Type B pancreatic cell (in vitro differentiated cells): ENCODE data around the gene HADHB. TPM values are rescaled to one million over a fixed set of nuclear protein-coding genes. Genes with fewer than 3 reads are reported as not detected.
"Not testable (repeated sequence)": the region's sequence is repeated elsewhere in the genome, so short reads cannot be mapped to it uniquely, and the experiment has no call there.

Experiments
- DNase-seq: peaks from one replicate; pipeline ENCODE4 v3.0.0; 2021; ENCODE audit warnings: mixed read lengths; ENCODE audit not compliant: unreplicated experiment; ENCODE audit errors: extremely low spot score
- H3K27ac Mint-ChIP-seq: 2 replicates; pipeline ENCODE4 v1.8.0; 2021; ENCODE audit warnings: mild to moderate bottlenecking, mixed read lengths
- H3K27me3 Mint-ChIP-seq: 2 replicates; pipeline ENCODE4 v1.8.0; 2021; ENCODE audit warnings: mixed read lengths
- H3K36me3 Mint-ChIP-seq: 2 replicates; pipeline ENCODE4 v1.8.0; 2021; ENCODE audit warnings: mixed read lengths
- H3K4me1 Mint-ChIP-seq: one replicate; pipeline ENCODE4 v1.8.0; 2021; ENCODE audit warnings: mixed read lengths; ENCODE audit not compliant: unreplicated experiment
- H3K4me3 Mint-ChIP-seq: 2 replicates; pipeline ENCODE4 v1.8.0; 2021; ENCODE audit warnings: mild to moderate bottlenecking, mixed read lengths
- H3K9me3 Mint-ChIP-seq: 2 replicates; pipeline ENCODE4 v1.8.0; 2021; ENCODE audit warnings: mixed read lengths
- CTCF ChIP-seq: fragments of 200-600 bp; sonication (generic); conservative IDR thresholded peaks from 2 replicates; pipeline ENCODE4 v1.5.0; 2021; ENCODE audit warnings: antibody characterized with exemption, mild to moderate bottlenecking
- total RNA-seq: library from RNA; stranded (reverse); gene quantifications from 2 replicates; pipeline ENCODE4 v1.2.1, GENCODE V29; 2021; ENCODE audit warnings: low replicate concordance

Gene HADHB
- total RNA-seq, 1 donor from 2014 or later, result 110 TPM

- Mint-ChIP-seq H3K9me3 (no peaks in the 10 kb centered on the region), H3K4me3 (no peak overlapping the region), H3K27me3 (peaks cover 3% of the 10 kb centered on the region), H3K27ac (no peak overlapping the region), H3K4me1 (peaks cover 3% of the 10 kb centered on the region), H3K36me3 (no peaks in the 10 kb centered on the region)
- no peak for TF ChIP-seq CTCF
- no peak for DNase-seq
Measured at GRCh38 chr2:26298638-26299393, 54.1 kb downstream of the HADHB start.

GRCh38 chr2:26299471-26300101, 54.8 kb downstream of the HADHB start:
- no peak overlapping the region for H3K27ac Mint-ChIP-seq
- peaks cover 3% of the 10 kb centered on the region for H3K4me1 Mint-ChIP-seq
- no peak overlapping the region for H3K4me3 Mint-ChIP-seq
- DNase-seq, result no peak
- TF ChIP-seq CTCF, result no peak
- peaks cover 3% of the 10 kb centered on the region for H3K27me3 Mint-ChIP-seq
- no peaks in the 10 kb centered on the region for H3K36me3 Mint-ChIP-seq
- H3K9me3 Mint-ChIP-seq, result no peaks in the 10 kb centered on the region

- no peaks in the 10 kb centered on the region for H3K9me3 Mint-ChIP-seq
- no peaks in the 10 kb centered on the region for H3K36me3 Mint-ChIP-seq
- no peak for TF ChIP-seq CTCF
Measured at GRCh38 chr2:26300234-26300925, 55.6 kb downstream of the HADHB start.

GRCh38 chr2:26302846-26303245, 58.1 kb downstream of the HADHB start:
- Mint-ChIP-seq H3K27ac (no peak overlapping the region), H3K4me1 (peaks cover 7% of the 10 kb centered on the region)

More at GRCh38 chr2:26300234-26300925, 55.6 kb downstream of the HADHB start:
- no peak for DNase-seq
- no peak overlapping the region for H3K4me3 Mint-ChIP-seq
- peaks cover 3% of the 10 kb centered on the region for H3K27me3 Mint-ChIP-seq
- no peak overlapping the region for H3K27ac Mint-ChIP-seq
- H3K4me1 Mint-ChIP-seq, result peaks cover 3% of the 10 kb centered on the region

GRCh38 chr2:26305094-26305493, 60.4 kb downstream of the HADHB start:
- not testable (repeated sequence) for H3K27ac Mint-ChIP-seq, H3K27me3 Mint-ChIP-seq, H3K4me3 Mint-ChIP-seq, H3K4me1 Mint-ChIP-seq, DNase-seq, H3K9me3 Mint-ChIP-seq, H3K36me3 Mint-ChIP-seq

More at GRCh38 chr2:26302846-26303245, 58.1 kb downstream of the HADHB start:
- Mint-ChIP-seq H3K4me3 (no peak overlapping the region), H3K9me3 (no peaks in the 10 kb centered on the region), H3K27me3 (no peaks in the 10 kb centered on the region), H3K36me3 (no peaks in the 10 kb centered on the region)
- TF ChIP-seq CTCF, result no peak
- no peak for DNase-seq

GRCh38 chr2:26305540-26305939, 60.8 kb downstream of the HADHB start:
- H3K4me1 Mint-ChIP-seq, result peaks cover 7% of the 10 kb centered on the region
- H3K36me3 Mint-ChIP-seq, result no peaks in the 10 kb centered on the region
- no peaks in the 10 kb centered on the region for H3K27me3 Mint-ChIP-seq
- DNase-seq, result no peak
- H3K9me3 Mint-ChIP-seq, result no peaks in the 10 kb centered on the region
- TF ChIP-seq CTCF, result no peak
- H3K27ac Mint-ChIP-seq, result no peak overlapping the region
- no peak overlapping the region for H3K4me3 Mint-ChIP-seq
